HEK293 (cell line): ENCODE data around the gene AFF3.

ENCODE experiments used
- CTCF ChIA-PET: fragments of 350-600 bp; formaldehyde crosslinking; extraction: SDS; loops from one replicate; lab custom pipeline; 2021; ENCODE audit warnings: antibody characterized with exemption; lab: Yijun Ruan, JAX
- POLR2A ChIA-PET: fragments of 300-600 bp; formaldehyde crosslinking; extraction: SDS; loops from one replicate; lab custom pipeline; 2020; ENCODE audit warnings: antibody characterized with exemption, inconsistent platforms; lab: Yijun Ruan, JAX
- H3K27ac ChIP-seq: fragments of 200-500 bp; sonication (Bioruptor generic); 2 replicates; pipeline ENCODE4 v1.5.1; 2014; ENCODE audit warnings: low read depth, low read length, control low read depth, inconsistent platforms; ENCODE audit errors: extremely low read depth
- H3K36me3 ChIP-seq, 2 experiments: fragments of 200-500 bp in 1 of 2; sonication (Bioruptor generic) in 1 of 2; 1 replicate in 1 of 2; 2 replicates in 1 of 2; pipeline ENCODE4 v1.5.1; 2014 to 2017; ENCODE audit warnings: inconsistent platforms in 2 of 2, low read length in 2 of 2; ENCODE audit not compliant: control insufficient read depth in 2 of 2, insufficient read depth in 1 of 2
- H3K4me1 ChIP-seq: fragments of 200-500 bp; sonication (Bioruptor generic); 2 replicates; pipeline ENCODE4 v1.5.1; 2014; ENCODE audit warnings: mild to moderate bottlenecking, low read length, inconsistent platforms; ENCODE audit not compliant: control insufficient read depth, insufficient read depth
- H3K4me3 ChIP-seq: 2 replicates; pipeline ENCODE4 v1.5.1; 2011; ENCODE audit warnings: low read depth, mild to moderate bottlenecking, control low read depth, low read length, moderate library complexity
- H3K9me3 ChIP-seq: fragments of 200-500 bp; sonication (Bioruptor generic); 2 replicates; pipeline ENCODE4 v1.5.1; 2014; ENCODE audit warnings: low read depth, low read length, inconsistent platforms; ENCODE audit not compliant: control insufficient read depth, insufficient read depth
- FEZF1 ChIP-seq: fragments of 450-650 bp; formaldehyde crosslinking; IDR thresholded peaks from 2 replicates; pipeline ENCODE4 v1.5.1; 2016; ENCODE audit warnings: missing biosample characterization, missing genetic modification characterization
- KLF8 ChIP-seq: fragments of 450-650 bp; formaldehyde crosslinking; IDR thresholded peaks from 2 replicates; pipeline ENCODE4 v1.5.1; 2016; ENCODE audit warnings: missing biosample characterization, missing genetic modification characterization
- MYNN ChIP-seq: fragments of 450-650 bp; formaldehyde crosslinking; IDR thresholded peaks from 2 replicates; pipeline ENCODE4 v1.5.1; 2016; ENCODE audit warnings: missing biosample characterization, missing genetic modification characterization, borderline replicate concordance
- OSR2 ChIP-seq: fragments of 450-650 bp; formaldehyde crosslinking; IDR thresholded peaks from 2 replicates; pipeline ENCODE4 v1.5.1; 2016; ENCODE audit warnings: missing biosample characterization, missing genetic modification characterization
- SCRT1 ChIP-seq: fragments of 450-650 bp; formaldehyde crosslinking; IDR thresholded peaks from 2 replicates; pipeline ENCODE4 v1.5.1; 2016; ENCODE audit warnings: missing biosample characterization, missing genetic modification characterization, borderline replicate concordance
- ZFP37 ChIP-seq: fragments of 450-650 bp; formaldehyde crosslinking; IDR thresholded peaks from 2 replicates; pipeline ENCODE4 v1.5.1; 2016; ENCODE audit warnings: missing biosample characterization, missing genetic modification characterization
- ZNF311 ChIP-seq: fragments of 450-650 bp; formaldehyde crosslinking; IDR thresholded peaks from 2 replicates; pipeline ENCODE4 v1.5.1; 2017; ENCODE audit warnings: missing biosample characterization, missing genetic modification characterization, borderline replicate concordance
- ZNF350 ChIP-seq: fragments of 450-650 bp; formaldehyde crosslinking; IDR thresholded peaks from 2 replicates; pipeline ENCODE4 v1.5.0; 2017; ENCODE audit warnings: missing biosample characterization, mild to moderate bottlenecking, missing genetic modification characterization
- ZNF549 ChIP-seq: fragments of 450-650 bp; IDR thresholded peaks from 2 replicates; pipeline ENCODE4 v1.5.1; 2018; ENCODE audit warnings: missing biosample characterization, missing genetic modification characterization, mild to moderate bottlenecking, inconsistent platforms, moderate library complexity
- ZNF571 ChIP-seq: fragments of 450-650 bp; formaldehyde crosslinking; IDR thresholded peaks from 2 replicates; pipeline ENCODE4 v1.5.0; 2017; ENCODE audit warnings: missing biosample characterization, missing genetic modification characterization
- ZNF660 ChIP-seq: fragments of 450-650 bp; IDR thresholded peaks from 2 replicates; pipeline ENCODE4 v1.5.1; 2018; ENCODE audit warnings: missing biosample characterization, mild to moderate bottlenecking, missing genetic modification characterization
- ZSCAN30 ChIP-seq: fragments of 450-650 bp; IDR thresholded peaks from 2 replicates; pipeline ENCODE4 v1.5.1; 2018; ENCODE audit warnings: missing biosample characterization, mild to moderate bottlenecking, missing genetic modification characterization, moderate library complexity
- TF ChIP-seq, protein P1 (sequence below): fragments of 450-650 bp; formaldehyde crosslinking; IDR thresholded peaks from 2 replicates; pipeline ENCODE4 v1.5.1; 2017; ENCODE audit warnings: missing biosample characterization, missing genetic modification characterization
- TF ChIP-seq, protein P2 (sequence below): fragments of 450-650 bp; formaldehyde crosslinking; IDR thresholded peaks from 2 replicates; pipeline ENCODE4 v1.5.1; 2016; ENCODE audit warnings: missing biosample characterization, missing genetic modification characterization
- TF ChIP-seq, protein P3 (sequence below): fragments of 450-650 bp; formaldehyde crosslinking; IDR thresholded peaks from 2 replicates; pipeline ENCODE4 v1.5.1; 2017; ENCODE audit warnings: missing biosample characterization, missing genetic modification characterization
- TF ChIP-seq, protein P4 (sequence below): fragments of 450-650 bp; IDR thresholded peaks from 2 replicates; pipeline ENCODE4 v1.5.1; 2018; ENCODE audit warnings: missing biosample characterization, mild to moderate bottlenecking, missing genetic modification characterization
- TF ChIP-seq, protein P5 (sequence below): fragments of 450-650 bp; formaldehyde crosslinking; IDR thresholded peaks from 2 replicates; pipeline ENCODE4 v1.5.1; 2017; ENCODE audit warnings: missing biosample characterization, missing genetic modification characterization
- TF ChIP-seq, protein P6 (sequence below): fragments of 450-650 bp; formaldehyde crosslinking; IDR thresholded peaks from 2 replicates; pipeline ENCODE4 v1.5.1; 2016; ENCODE audit warnings: missing biosample characterization, missing genetic modification characterization

The AFF3 gene

DNA sequence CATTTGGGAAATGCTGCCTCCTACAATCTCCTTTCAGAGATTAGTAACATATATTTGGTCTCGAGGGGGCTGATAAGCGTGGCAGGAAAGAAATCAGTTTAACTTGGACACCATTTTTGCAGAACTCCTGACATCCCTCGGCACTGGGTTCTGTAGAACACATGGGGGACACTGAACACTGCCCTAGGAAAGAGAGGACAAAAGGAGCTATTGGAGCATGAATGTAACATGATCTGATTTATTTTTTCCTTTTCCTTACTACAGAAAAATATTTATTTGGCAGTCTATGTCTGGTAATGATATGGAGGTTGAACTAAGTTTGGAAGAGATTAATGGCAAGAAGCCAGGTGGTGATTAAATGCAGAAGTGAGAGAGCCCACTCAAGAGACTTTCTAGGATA, 153.8 kb downstream of the AFF3 start:
- CTCF ChIA-PET: interaction anchor here (0.6 kb wide), 2 partner anchors 31 to 106 kb away, joined by 3 to 4 read pairs; no protein-coding TSS in a partner anchor
- H3K36me3 ChIP-seq: no peaks in the 10 kb centered on the region
- H3K4me1 ChIP-seq: peaks cover 21% of the 10 kb centered on the region
- TF ChIP-seq, protein P1, sequence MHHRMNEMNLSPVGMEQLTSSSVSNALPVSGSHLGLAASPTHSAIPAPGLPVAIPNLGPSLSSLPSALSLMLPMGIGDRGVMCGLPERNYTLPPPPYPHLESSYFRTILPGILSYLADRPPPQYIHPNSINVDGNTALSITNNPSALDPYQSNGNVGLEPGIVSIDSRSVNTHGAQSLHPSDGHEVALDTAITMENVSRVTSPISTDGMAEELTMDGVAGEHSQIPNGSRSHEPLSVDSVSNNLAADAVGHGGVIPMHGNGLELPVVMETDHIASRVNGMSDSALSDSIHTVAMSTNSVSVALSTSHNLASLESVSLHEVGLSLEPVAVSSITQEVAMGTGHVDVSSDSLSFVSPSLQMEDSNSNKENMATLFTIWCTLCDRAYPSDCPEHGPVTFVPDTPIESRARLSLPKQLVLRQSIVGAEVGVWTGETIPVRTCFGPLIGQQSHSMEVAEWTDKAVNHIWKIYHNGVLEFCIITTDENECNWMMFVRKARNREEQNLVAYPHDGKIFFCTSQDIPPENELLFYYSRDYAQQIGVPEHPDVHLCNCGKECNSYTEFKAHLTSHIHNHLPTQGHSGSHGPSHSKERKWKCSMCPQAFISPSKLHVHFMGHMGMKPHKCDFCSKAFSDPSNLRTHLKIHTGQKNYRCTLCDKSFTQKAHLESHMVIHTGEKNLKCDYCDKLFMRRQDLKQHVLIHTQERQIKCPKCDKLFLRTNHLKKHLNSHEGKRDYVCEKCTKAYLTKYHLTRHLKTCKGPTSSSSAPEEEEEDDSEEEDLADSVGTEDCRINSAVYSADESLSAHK (tag by site-specific recombination): peak; percentile 35; the same call in 1 of the 2 replicates
- TF ChIP-seq, protein P2, sequence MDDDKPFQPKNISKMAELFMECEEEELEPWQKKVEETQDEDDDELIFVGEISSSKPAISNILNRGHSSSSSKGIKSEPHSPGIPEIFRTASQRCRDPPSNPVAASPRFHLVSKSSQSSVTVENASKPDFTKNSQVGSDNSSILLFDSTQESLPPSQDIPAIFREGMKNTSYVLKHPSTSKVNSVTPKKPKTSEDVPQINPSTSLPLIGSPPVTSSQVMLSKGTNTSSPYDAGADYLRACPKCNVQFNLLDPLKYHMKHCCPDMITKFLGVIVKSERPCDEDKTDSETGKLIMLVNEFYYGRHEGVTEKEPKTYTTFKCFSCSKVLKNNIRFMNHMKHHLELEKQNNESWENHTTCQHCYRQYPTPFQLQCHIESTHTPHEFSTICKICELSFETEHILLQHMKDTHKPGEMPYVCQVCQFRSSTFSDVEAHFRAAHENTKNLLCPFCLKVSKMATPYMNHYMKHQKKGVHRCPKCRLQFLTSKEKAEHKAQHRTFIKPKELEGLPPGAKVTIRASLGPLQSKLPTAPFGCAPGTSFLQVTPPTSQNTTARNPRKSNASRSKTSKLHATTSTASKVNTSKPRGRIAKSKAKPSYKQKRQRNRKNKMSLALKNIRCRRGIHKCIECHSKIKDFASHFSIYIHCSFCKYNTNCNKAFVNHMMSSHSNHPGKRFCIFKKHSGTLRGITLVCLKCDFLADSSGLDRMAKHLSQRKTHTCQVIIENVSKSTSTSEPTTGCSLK (tag by site-specific recombination): no peak
- TF ChIP-seq, all 188 proteins: peak for 1
- Histone ChIP-seq H3K9me3 (no peaks in the 10 kb centered on the region), H3K27ac (no peak overlapping the region), H3K4me3 (no peak overlapping the region)
- POLR2A ChIA-PET: interaction anchor here (1.4 kb wide), 1 partner anchor 11 kb away, joined by 3 read pairs; no protein-coding TSS in a partner anchor

DNA sequence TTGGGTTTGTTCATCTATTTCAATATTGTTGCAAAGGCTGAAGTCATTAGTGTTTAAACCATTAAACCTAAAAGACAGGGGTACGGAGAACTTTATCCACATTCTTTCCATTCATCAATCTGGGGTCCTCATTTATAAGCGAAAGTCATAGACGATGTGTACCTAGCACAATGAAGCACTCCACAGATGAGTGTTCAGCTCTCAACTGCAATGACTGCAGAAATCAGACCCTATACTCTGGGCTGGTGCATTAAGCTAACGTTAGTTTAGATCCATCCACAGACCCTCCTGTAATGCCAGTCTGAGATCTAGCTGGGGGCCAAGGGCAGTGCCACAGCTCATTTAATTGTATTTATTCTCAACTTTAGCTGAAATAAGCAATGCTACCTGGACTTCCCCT, 155.2 kb downstream of the AFF3 start:
- CTCF ChIA-PET: interaction anchor here (0.7 kb wide), 1 partner anchor 127 kb away, joined by 7 read pairs; no protein-coding TSS in a partner anchor
- TF ChIP-seq ZNF311 (tag by site-specific recombination) (no peak), ZNF549 (tag by site-specific recombination) (no peak), ZSCAN30 (tag by site-specific recombination) (no peak), ZFP37 (no peak), OSR2 (tag by site-specific recombination) (no peak), ZNF350 (tag by site-specific recombination) (no peak), ZNF660 (no peak), ZNF571 (no peak), MYNN (tag by site-specific recombination) (no peak)
- TF ChIP-seq, protein P3, sequence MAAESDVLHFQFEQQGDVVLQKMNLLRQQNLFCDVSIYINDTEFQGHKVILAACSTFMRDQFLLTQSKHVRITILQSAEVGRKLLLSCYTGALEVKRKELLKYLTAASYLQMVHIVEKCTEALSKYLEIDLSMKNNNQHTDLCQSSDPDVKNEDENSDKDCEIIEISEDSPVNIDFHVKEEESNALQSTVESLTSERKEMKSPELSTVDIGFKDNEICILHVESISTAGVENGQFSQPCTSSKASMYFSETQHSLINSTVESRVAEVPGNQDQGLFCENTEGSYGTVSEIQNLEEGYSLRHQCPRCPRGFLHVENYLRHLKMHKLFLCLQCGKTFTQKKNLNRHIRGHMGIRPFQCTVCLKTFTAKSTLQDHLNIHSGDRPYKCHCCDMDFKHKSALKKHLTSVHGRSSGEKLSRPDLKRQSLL (tag by site-specific recombination): no peak
- H3K4me1 ChIP-seq: peaks cover 21% of the 10 kb centered on the region
- H3K36me3 ChIP-seq: peaks cover 0 to 1% of the 10 kb centered on the region in 2 experiments; a peak in 1 of 3 replicates
- H3K4me3 ChIP-seq: no peak overlapping the region
- POLR2A ChIA-PET: interaction anchor here (1.4 kb wide), 1 partner anchor 9 kb away, joined by 3 read pairs; no protein-coding TSS in a partner anchor
- H3K9me3 ChIP-seq: no peaks in the 10 kb centered on the region
- no peak overlapping the region for H3K27ac ChIP-seq

DNA sequence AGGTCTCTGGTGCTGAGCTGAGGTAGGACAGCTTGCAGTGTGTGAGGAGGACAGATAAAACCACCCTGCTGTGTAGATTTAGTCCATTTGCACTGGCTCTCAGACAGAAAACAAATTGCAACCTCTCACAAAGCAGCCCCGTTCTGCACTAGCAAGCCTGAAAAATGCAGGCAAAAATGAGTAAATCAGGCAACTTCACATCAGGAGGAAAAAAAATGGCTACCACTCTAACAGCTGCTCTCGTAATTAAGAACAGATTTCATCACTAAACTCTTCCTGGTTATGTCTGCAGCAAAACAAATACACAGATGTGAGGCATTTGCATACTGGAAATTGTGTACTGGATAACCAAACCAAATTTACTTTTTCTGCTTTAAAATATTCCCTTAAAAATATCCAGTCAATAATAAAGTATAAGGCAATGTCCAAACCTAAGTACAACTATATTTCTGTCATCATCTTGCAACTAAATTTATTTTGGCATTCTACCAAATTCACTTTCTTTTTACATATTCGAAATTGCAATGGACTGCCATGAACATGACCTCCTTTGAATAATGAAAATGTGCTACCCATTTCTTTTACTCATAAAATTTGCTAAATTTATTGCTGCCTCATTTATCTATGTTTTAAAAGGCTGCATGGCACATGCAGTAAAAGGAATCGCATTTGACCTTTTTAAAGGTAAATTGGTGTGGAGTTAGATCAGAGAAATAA, 157.4 kb downstream of the AFF3 start:
- POLR2A ChIA-PET: no interaction called here
- peaks cover 0 to 3% of the 10 kb centered on the region in 2 experiments; a peak in 2 of 3 replicates for H3K36me3 ChIP-seq
- H3K4me1 ChIP-seq: peaks cover 21% of the 10 kb centered on the region
- H3K9me3 ChIP-seq: no peaks in the 10 kb centered on the region
- no peak overlapping the region for H3K4me3 ChIP-seq
- H3K27ac ChIP-seq: no peak overlapping the region; the same call in 1 of the 2 replicates
- CTCF ChIA-PET: interaction anchor here (0.7 kb wide), 1 partner anchor 14 kb away, joined by 5 read pairs; no protein-coding TSS in a partner anchor
- TF ChIP-seq, protein P4, sequence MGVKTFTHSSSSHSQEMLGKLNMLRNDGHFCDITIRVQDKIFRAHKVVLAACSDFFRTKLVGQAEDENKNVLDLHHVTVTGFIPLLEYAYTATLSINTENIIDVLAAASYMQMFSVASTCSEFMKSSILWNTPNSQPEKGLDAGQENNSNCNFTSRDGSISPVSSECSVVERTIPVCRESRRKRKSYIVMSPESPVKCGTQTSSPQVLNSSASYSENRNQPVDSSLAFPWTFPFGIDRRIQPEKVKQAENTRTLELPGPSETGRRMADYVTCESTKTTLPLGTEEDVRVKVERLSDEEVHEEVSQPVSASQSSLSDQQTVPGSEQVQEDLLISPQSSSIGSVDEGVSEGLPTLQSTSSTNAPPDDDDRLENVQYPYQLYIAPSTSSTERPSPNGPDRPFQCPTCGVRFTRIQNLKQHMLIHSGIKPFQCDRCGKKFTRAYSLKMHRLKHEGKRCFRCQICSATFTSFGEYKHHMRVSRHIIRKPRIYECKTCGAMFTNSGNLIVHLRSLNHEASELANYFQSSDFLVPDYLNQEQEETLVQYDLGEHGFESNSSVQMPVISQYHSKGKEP (tag by site-specific recombination): peak; percentile 90
- TF ChIP-seq, protein P5, sequence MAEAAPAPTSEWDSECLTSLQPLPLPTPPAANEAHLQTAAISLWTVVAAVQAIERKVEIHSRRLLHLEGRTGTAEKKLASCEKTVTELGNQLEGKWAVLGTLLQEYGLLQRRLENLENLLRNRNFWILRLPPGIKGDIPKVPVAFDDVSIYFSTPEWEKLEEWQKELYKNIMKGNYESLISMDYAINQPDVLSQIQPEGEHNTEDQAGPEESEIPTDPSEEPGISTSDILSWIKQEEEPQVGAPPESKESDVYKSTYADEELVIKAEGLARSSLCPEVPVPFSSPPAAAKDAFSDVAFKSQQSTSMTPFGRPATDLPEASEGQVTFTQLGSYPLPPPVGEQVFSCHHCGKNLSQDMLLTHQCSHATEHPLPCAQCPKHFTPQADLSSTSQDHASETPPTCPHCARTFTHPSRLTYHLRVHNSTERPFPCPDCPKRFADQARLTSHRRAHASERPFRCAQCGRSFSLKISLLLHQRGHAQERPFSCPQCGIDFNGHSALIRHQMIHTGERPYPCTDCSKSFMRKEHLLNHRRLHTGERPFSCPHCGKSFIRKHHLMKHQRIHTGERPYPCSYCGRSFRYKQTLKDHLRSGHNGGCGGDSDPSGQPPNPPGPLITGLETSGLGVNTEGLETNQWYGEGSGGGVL (tag by site-specific recombination): no peak
- TF ChIP-seq KLF8 (tag by site-specific recombination): no peak
- 0 out of 2 replicates have a peak, but pooled peaks have one; percentile 36 for TF ChIP-seq FEZF1
- TF ChIP-seq SCRT1 (tag by site-specific recombination): no peak
- TF ChIP-seq, protein P6, sequence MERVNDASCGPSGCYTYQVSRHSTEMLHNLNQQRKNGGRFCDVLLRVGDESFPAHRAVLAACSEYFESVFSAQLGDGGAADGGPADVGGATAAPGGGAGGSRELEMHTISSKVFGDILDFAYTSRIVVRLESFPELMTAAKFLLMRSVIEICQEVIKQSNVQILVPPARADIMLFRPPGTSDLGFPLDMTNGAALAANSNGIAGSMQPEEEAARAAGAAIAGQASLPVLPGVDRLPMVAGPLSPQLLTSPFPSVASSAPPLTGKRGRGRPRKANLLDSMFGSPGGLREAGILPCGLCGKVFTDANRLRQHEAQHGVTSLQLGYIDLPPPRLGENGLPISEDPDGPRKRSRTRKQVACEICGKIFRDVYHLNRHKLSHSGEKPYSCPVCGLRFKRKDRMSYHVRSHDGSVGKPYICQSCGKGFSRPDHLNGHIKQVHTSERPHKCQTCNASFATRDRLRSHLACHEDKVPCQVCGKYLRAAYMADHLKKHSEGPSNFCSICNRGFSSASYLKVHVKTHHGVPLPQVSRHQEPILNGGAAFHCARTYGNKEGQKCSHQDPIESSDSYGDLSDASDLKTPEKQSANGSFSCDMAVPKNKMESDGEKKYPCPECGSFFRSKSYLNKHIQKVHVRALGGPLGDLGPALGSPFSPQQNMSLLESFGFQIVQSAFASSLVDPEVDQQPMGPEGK (tag by site-specific recombination): no peak
